Fibroblast of lung (primary cell): ENCODE results near the gene ELP2. TPM values are rescaled to one million over a fixed set of nuclear protein-coding genes. Genes with fewer than 3 reads are reported as not detected.
"Not testable (repeated sequence)": the region's sequence is repeated elsewhere in the genome, so short reads cannot be mapped to it uniquely, and the experiment has no call there.

Source experiments
- DNase-seq, 2 donors: peaks; one replicate each; pipeline versions ENCODE4 v3.0.0 to v3.0.0-alpha.2; 2010; ENCODE audit warnings: low read depth in 2 of 2
- H2AFZ ChIP-seq: 2 replicates; pipeline ENCODE4 v1.5.1; 2012; ENCODE audit warnings: low read length, control low read depth, inconsistent platforms
- H3K27ac ChIP-seq: 2 replicates; pipeline ENCODE4 v1.5.1; 2011; ENCODE audit warnings: low read length, control low read depth; ENCODE audit not compliant: insufficient read depth
- H3K27me3 ChIP-seq: 2 replicates; pipeline ENCODE4 v1.5.1; 2011; ENCODE audit warnings: mild to moderate bottlenecking, low read length; ENCODE audit not compliant: control insufficient read depth, insufficient read depth
- H3K36me3 ChIP-seq: 2 replicates; pipeline ENCODE4 v1.5.1; 2011; ENCODE audit warnings: low read length; ENCODE audit not compliant: control insufficient read depth, insufficient read depth
- H3K4me1 ChIP-seq: 2 replicates; pipeline ENCODE4 v1.5.1; 2011; ENCODE audit warnings: low read length; ENCODE audit not compliant: control insufficient read depth, insufficient read depth; ENCODE audit errors: extremely low read depth
- H3K4me2 ChIP-seq: 2 replicates; pipeline ENCODE4 v1.5.1; 2011; ENCODE audit warnings: low read length, control low read depth; ENCODE audit not compliant: insufficient read depth; ENCODE audit errors: extremely low read depth
- H3K4me3 ChIP-seq, 4 experiments: fragments of 200-600 bp in 1 of 4; sonication (generic) in 1 of 4; replicated peaks in 1 of 4; 2 replicates each; pipeline ENCODE4 v1.5.1; 2011 to 2016; ENCODE audit warnings: low read length in 4 of 4, low read depth in 3 of 4, mild to moderate bottlenecking in 3 of 4, control low read depth in 2 of 4, inconsistent platforms in 1 of 4, mixed read lengths in 1 of 4; ENCODE audit not compliant: insufficient read depth in 1 of 4; ENCODE audit errors: control extremely low read depth in 1 of 4
- H3K79me2 ChIP-seq: 2 replicates; pipeline ENCODE4 v1.5.1; 2012; ENCODE audit warnings: mild to moderate bottlenecking, low read length, inconsistent platforms; ENCODE audit not compliant: control insufficient read depth, insufficient read depth
- H3K9ac ChIP-seq: 2 replicates; pipeline ENCODE4 v1.5.1; 2011; ENCODE audit warnings: mild to moderate bottlenecking, low read length, control low read depth; ENCODE audit not compliant: insufficient read depth
- H3K9me3 ChIP-seq: 2 replicates; pipeline ENCODE4 v1.5.1; 2012; ENCODE audit warnings: low read depth, low read length; ENCODE audit not compliant: control insufficient read depth, insufficient read depth
- H4K20me1 ChIP-seq: 2 replicates; pipeline ENCODE4 v1.5.1; 2011; ENCODE audit warnings: low read length; ENCODE audit not compliant: control insufficient read depth, insufficient read depth; ENCODE audit errors: extremely low read depth
- CTCF ChIP-seq, 2 donors: IDR thresholded peaks in 1 of 2; conservative IDR thresholded peaks in 1 of 2; 1 replicate in 1 of 2; 2 replicates in 1 of 2; pipeline ENCODE4 v1.5.1; 2011 to 2012; ENCODE audit warnings: low read length in 2 of 2, control low read depth in 1 of 2, inconsistent platforms in 1 of 2, low read depth in 1 of 2, mild to moderate bottlenecking in 1 of 2
- EZH2 ChIP-seq: IDR thresholded peaks from 2 replicates; pipeline ENCODE4 v1.5.1; 2012; ENCODE audit warnings: low read length, control low read depth, mild to moderate bottlenecking; ENCODE audit errors: missing control alignments
- polyA plus RNA-seq, 2 donors: library from polyadenylated mRNA; depleted of rRNA in 1 of 2; stranded (reverse) in 1 of 2; unstranded in 1 of 2; fragments of >200 nt; gene quantifications; 2 replicates each; pipeline ENCODE4 v1.2.1, GENCODE V29; 2011 to 2012; ENCODE audit warnings: missing spikeins in 1 of 2
- total RNA-seq: library from RNA; depleted of rRNA; stranded (reverse); fragments of >200 nt; gene quantifications from 2 replicates; pipeline ENCODE4 v1.2.1, GENCODE V29; 2014

ELP2 gene
- total and polyA plus RNA-seq, 2 donors (not counting 1 experiment from before 2014, with no cell fraction given), result 96.6 to 309 TPM

DNA sequence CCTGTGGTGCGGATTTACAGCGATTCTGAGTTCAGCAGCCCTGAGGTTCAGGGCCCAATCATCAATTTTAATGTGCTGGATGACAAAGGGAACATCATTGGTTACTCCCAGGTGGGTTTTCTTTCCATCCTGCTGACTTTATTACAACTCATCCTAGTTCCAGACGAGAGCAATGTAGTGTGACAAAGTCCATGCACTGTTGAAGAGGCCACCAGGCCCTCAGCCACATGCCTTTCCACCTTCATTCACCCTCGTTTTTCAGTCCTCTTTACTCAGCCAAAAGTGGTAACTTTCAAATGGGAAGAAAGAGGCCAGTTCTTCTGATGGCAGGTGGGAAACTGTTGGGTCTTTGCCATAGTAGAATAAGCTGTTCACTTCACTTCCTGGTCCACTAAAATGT is 75.5 kb downstream of the ELP2 start:
- H3K4me2 ChIP-seq, result no peak overlapping the region
- no peak for DNase-seq
- no peaks in the 10 kb centered on the region for H3K79me2 ChIP-seq
- H3K4me3 ChIP-seq, result no peak overlapping the region
- no peak overlapping the region for H3K9ac ChIP-seq
- no peaks in the 10 kb centered on the region for H3K9me3 ChIP-seq
- H3K4me1 ChIP-seq, result no peaks in the 10 kb centered on the region
- H3K27ac ChIP-seq, result no peak overlapping the region
- H4K20me1 ChIP-seq, result no peaks in the 10 kb centered on the region
- H3K36me3 ChIP-seq, result no peaks in the 10 kb centered on the region
- TF ChIP-seq CTCF (conservative IDR thresholded peaks at IDR 0.05 in 1 of 2, IDR thresholded peaks at IDR 0.05 in 1 of 2; ENCODE audit: low read depth in 1 of 2, low read length in 2 of 2) (no peak), EZH2 (no peak)
- no peaks in the 10 kb centered on the region for H3K27me3 ChIP-seq
- H2AFZ ChIP-seq, result no peak overlapping the region

DNA sequence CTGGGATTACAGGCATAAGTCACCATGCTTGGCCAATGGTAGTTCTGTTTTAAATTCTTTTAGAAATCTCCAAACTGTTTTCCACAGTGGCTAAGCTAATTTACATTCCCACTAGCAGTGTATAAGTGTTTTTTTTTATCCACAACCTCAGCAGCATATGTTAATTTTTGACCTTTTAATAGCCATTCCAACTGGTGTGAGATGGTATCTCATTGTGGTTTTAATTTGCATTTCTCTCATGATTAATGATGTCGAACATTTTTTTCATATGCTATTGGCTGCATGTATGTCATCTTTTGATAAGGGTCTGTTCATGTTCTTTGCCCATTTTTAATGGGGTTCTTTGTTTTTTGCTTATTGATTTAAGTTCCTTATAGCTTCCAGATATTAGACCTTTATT is 77.6 kb downstream of the ELP2 start:
- Histone ChIP-seq H3K4me2 (no peak overlapping the region), H3K9me3 (no peaks in the 10 kb centered on the region), H4K20me1 (no peaks in the 10 kb centered on the region), H2AFZ (no peak overlapping the region), H3K27me3 (no peaks in the 10 kb centered on the region), H3K36me3 (no peaks in the 10 kb centered on the region), H3K79me2 (no peaks in the 10 kb centered on the region), H3K9ac (no peak overlapping the region), H3K4me3 (no peak overlapping the region), H3K27ac (no peak overlapping the region), H3K4me1 (no peaks in the 10 kb centered on the region)
- DNase-seq, result no peak
- TF ChIP-seq CTCF (conservative IDR thresholded peaks at IDR 0.05 in 1 of 2, IDR thresholded peaks at IDR 0.05 in 1 of 2; ENCODE audit: low read depth in 1 of 2, low read length in 2 of 2) (no peak), EZH2 (no peak)

DNA sequence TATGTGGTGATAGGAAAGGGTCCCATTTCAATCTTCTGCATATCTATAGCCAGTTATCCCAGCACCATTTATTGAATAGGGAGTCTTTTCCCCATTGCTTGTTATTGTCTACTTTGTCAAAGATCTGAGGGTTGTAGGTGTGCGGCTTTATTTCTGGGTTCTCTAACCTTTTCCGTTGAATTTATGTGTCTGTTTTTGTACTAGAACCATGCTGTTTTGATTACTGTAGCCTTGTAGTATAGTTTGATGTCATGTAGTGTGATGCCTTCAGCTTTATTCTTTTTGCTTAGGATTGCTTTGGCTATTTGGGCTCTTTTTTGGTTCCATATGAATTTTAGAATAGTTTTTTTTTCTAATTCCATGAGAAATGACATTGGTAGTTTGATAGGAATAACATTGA is 78.3 kb downstream of the ELP2 start:
- H3K36me3 ChIP-seq, H3K4me3 ChIP-seq, H3K27ac ChIP-seq, H3K4me2 ChIP-seq, DNase-seq, H3K9ac ChIP-seq, H3K79me2 ChIP-seq, H3K9me3 ChIP-seq, H3K27me3 ChIP-seq, H2AFZ ChIP-seq, H4K20me1 ChIP-seq, H3K4me1 ChIP-seq: not testable (repeated sequence)
